OCI-M2 (cell line): Measurements from ENCODE around the gene KIRREL1.

Source experiments
- DNase-seq: peaks from one replicate; lab custom pipeline; 2025; ENCODE audit not compliant: unreplicated experiment; lab: John Stamatoyannopoulos, UW

Gene KIRREL1

DNA sequence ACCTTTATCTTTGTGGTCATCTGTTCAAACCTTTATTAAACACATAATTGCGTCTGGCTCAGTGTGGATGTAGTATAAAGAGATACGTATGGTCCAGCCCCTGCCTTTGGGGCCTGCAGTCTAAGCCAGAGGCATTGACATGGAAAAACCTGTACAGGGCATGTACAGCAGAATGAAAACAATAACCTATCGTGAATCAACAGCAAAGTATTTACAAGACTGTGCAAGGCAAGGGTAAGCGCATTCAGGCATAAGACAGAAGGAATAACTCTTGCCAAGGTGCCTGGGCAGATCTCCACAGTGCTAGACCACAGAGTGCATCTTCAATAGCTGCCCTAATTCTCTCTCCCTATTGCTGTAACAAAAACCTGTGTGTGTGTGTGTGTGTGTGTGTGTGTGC is 35.5 kb downstream of the KIRREL1 start:
- DNase-seq: no peak

GRCh38 chr1:158035014-158035413 is 41.6 kb downstream of the KIRREL1 start:
- DNase-seq: no peak

GRCh38 chr1:158035976-158036583 is 42.6 kb downstream of the KIRREL1 start:
- peak; percentile 18 for DNase-seq

DNA sequence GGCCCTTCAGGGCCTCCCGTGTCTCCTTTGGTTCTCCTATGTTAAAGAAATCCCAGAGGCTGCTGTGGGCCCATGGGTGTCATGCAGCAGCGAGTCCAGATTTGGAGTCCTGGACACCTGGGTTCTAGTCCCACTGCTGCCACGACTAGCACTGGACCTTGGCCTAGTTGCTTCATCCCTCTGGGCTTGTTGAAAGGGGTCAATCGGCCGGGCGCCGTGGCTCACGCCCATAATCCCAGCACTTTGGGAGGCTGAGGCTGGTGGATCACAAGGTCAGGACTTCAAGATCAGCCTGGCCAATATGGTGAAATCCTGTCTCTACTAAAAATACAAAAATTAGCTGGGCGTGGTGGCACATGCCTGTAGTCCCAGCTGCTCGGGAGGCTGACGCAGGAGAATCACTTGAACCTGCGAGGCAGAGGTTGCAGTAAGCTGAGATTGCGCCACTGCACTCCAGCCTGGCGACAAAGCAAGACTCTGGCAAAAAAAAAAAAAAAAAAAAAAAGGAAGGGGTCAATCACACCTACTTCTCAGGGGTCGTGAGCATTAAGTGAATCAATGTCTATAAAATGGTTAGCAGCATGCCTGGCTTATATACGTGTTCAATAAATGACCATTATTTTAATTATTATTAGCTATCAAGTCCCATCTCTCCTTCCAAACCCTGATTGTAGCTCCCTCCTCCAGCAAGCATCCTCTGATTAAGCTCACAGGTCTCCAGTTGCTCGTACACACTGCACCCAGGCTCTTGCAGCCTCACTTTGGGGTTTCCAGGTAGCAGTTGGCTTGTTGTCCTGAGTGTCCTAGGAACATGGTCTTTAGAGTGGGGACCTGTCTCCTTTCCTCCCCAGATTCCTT is 43.8 kb downstream of the KIRREL1 start:
- DNase-seq: no peak

GRCh38 chr1:158037866-158038359 is 44.5 kb downstream of the KIRREL1 start:
- DNase-seq: no peak

GRCh38 chr1:158038793-158039192 is 45.3 kb downstream of the KIRREL1 start:
- no peak for DNase-seq

GRCh38 chr1:158039380-158039779 is 45.9 kb downstream of the KIRREL1 start:
- DNase-seq: no peak

DNA sequence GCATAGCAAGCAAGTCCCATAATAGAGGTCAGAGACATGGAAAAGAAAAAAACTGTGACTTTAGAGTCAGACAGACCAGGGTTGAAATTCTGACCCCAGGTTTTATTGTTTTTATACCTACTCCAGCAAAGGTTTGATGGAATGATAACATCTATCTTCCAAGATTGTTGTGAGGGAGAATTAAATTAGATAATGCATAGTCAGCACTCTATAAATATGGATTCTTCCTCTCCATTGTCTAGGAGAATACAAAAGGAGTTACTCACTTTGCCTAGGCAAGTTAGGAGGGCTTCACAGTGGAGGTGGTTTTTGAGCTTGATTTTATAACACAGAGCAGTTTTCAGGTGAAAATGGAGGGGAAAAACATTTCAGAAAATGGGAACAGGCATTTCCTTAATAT is 46.9 kb downstream of the KIRREL1 start:
- no peak for DNase-seq

DNA sequence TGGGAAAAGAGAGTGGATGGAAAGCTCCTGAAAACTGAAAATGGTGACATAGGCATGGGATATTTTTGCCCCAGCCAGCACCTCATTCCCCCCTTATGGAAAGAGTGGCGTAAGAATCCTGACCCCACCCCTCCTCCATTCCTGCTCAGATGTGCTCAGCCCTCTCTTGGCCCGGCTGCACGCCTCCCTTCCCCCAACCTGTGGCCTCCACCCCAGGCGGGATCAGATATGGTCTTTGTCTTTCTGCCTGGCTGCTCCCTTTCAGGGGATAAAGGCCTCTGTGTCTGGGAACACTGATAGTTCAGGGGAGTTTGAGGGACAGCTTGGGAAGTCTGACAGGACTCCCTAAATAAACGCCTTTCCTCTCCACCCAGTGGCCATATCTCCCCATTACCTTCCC is 49.8 kb downstream of the KIRREL1 start:
- DNase-seq: peak; percentile 5

DNA sequence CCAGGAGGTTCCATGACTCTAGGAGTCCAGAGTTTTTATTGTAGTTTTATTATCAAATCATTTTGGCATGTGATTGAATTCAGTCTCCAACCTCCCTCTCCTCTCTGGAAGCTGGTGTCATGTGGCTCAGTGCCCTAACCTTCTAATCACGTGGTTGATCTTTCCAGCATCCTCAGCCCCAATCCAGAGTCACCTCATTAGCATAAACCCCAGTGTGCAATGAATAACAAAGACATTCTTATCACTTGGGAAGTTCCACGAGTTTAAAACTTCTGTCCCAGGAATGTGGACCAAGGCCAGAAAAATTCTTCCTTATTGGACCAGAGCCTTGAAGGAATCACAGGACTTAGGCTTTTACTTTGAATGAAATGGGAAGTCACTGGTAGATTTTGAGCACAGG is 52.2 kb downstream of the KIRREL1 start:
- no peak for DNase-seq

GRCh38 chr1:158046715-158047510 is 53.5 kb downstream of the KIRREL1 start:
- DNase-seq: no peak

DNA sequence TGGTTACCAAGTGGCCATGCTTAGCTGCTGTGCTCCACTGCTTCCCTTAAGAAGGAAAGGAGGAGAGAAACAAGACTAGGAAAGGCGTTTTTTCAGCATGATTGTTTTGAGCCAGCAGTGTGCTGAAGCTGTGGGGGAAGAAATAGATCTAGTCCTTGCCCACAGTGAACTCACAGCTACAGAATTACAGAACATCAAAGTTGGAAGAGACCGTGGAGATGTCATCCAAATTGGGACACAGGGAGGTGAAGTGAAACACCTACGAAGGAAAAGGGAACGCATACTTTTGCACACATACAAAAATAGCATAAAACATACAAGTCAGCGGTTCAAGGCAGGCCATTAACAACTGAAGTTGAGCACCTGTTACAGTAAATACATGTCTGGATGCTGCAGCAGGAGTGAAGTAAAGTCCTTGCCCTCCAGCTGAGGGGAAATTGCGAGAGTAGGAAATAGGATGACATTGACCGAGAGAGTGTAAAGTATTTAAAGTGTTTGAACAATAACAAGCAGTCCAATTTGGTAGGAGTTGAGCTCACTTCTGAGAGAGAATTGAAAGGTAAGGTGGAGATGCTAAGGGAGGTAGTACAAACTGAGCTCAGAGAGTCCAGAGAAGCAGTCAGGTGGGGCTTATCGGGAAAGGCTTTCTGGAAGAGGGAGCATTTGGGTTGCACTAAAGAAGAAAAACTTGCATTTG is 55.1 kb downstream of the KIRREL1 start:
- DNase-seq: no peak

GRCh38 chr1:158049853-158050252 is 56.4 kb downstream of the KIRREL1 start:
- no peak for DNase-seq

DNA sequence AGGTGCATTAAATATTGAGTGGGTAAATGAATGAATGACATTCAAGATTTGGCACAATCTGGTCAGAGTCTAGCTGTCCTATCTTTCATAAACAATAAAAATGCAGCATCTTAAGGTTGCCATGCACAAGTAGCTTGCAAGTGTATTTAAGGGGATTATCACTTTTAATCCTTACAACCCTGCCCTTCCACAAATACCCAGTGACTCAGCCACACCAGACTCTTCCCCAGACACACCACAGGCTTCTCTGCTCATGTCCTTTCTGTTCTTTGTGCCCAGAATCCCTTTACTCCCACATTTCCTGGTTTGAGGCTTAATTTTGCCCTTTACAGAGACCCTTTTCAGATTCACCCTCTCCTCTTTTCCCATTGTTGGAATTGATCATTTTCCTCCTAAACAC is 59.8 kb downstream of the KIRREL1 start:
- no peak for DNase-seq

GRCh38 chr1:158054721-158055120 is 61.3 kb downstream of the KIRREL1 start:
- no peak for DNase-seq

GRCh38 chr1:158055854-158056253 is 62.4 kb downstream of the KIRREL1 start:
- no peak for DNase-seq

DNA sequence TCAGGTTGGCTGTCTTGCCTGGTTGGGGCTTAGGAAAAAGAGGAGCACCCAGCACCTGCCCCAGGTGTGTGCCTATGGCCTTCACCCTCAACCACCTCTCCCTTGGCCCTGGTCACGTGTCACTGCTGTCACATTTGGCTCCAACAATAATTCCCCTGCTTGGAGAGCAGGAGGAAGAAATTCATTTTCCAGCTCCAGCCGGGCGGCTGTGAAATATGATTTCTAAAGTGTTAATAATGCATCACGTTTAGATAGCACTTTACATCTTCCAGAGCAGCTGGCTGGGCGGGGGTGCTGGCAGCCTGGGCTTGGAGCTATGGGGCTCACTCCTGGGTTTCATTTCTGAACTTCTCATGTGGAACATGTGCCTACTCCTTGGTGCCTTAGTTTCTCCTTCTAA is 63.1 kb downstream of the KIRREL1 start:
- no peak for DNase-seq

DNA sequence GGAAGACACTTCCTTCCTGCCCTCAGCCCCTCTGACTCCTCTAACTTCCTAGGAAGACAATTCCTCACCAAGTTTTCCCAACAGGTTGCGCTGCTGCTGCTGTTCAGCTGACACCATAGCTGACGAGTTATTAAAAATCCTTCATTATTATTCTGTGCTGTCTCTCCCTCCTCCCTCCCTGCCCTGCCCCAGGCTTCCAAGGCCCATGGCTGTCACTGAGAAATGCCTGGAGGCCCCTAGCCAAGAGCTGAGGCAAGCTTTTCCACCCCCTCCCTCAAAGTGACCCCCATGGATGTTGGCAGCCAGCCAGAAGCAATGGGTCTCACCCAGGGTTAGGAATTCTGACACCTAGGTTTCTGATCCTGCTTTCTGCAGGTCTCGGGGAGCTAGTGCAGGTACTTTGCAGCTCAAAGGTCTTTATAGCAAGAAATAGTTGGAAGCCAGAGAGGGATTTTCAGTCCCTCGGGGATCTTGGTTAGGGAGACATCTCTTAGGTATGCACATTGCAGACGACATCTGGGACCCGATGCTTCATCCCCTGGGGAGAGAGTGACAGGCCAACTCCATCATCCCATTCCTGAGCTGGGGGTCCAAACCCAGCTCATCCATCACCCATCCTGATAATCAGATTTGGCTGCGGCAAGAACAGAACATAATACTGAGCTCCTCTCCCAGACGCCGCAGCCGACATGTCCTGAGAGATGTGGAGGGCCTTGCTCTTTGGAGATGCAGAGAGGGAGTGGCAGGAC is 65.0 kb downstream of the KIRREL1 start:
- no peak for DNase-seq

GRCh38 chr1:158059984-158060383 is 66.5 kb downstream of the KIRREL1 start:
- DNase-seq: no peak

GRCh38 chr1:158062174-158062573 is 68.7 kb downstream of the KIRREL1 start:
- DNase-seq: no peak
